Erythroblast (primary cell): ENCODE data around the gene ANTXR1.

Experiments
- GATA1 ChIP-seq: IDR thresholded peaks from 2 replicates; pipeline ENCODE4 v1.6.1; 2011; ENCODE audit warnings: low read depth, mild to moderate bottlenecking, control low read depth, low read length, moderate library complexity
- POLR2A ChIP-seq: IDR thresholded peaks from 2 replicates; pipeline ENCODE4 v1.6.1; 2011; ENCODE audit warnings: mild to moderate bottlenecking, low read length

DNA sequence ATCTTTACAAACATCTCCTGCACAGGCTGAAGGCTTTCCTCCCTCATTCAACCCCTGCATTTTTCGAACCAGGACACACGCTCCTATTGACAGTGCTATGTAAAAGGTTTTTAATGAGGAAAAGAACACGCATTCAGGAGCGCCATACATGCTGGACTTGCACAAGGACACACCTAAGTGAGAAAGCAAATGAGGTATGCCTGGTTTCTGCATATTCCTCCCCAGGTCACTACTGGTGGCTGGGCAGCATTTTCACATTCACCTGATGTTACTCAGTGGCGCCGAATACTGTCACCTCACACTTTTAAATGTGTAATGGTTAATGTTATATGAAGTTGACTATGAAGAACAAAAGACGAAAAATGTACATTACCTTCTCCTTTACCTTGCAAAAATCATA, 150.6 kb downstream of the ANTXR1 start:
- TF ChIP-seq POLR2A (no peak), GATA1 (no peak)
